SK-N-MC (cell line): ENCODE data around the gene KLHL26.

Experiments
- EZH2 ChIP-seq: fragments of 200-600 bp; sonication (generic); IDR thresholded peaks from one replicate; pipeline ENCODE4 v1.6.1; 2017; ENCODE audit warnings: antibody characterized with exemption
- POLR2AphosphoS5 ChIP-seq: IDR thresholded peaks from 2 replicates; pipeline ENCODE4 v1.6.1; 2012; ENCODE audit warnings: mild to moderate bottlenecking, low read depth, low read length, borderline replicate concordance

DNA sequence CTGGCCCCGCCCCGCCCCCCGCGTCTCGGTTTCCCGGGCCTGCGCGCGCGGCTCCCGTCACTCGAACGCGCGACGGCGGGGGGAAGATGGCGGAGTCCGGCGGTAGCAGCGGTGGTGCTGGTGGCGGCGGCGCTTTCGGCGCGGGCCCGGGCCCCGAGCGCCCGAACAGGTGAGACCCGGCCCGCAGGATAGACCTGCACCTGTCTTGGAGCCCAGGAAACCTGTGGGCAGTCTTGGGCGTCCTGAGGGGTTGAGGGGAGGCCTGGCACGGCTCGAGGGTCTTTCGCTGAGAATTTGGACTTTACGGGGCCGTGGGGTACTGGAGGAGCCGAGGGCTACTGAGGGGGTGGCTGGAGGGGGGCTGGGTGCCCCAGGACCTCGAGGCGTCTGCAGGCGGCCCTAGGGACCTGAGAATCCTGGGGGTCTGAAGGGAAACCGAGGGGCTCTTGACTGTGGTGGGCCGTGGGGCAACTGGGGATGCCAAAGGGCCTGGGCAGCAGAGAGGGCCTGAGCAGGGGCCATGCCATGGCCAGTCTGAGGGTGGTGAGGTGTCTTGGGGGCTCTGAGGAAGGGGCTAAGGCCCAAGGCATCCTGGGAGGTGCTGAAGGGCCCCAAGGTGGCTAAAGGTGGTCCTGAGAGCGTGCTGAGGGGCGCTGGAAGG lies at the start of gene KLHL26:
- TF ChIP-seq EZH2 (no peak), POLR2AphosphoS5 (peak; percentile 77; the same call in 1 of the 2 replicates)
